ENCODE measurements around the gene AFTPH. TPM values are rescaled to one million over a fixed set of nuclear protein-coding genes. Genes with fewer than 3 reads are reported as not detected.

Gene AFTPH
- total RNA-seq, 1 experiment from 2014 or later: 40.5 TPM

GRCh38 chr2:64550042-64550441, 25.9 kb downstream of the AFTPH start:
- intact Hi-C loops (cut with micrococcal nuclease; ENCODE audit: unreplicated experiment): no loop called here
- H3K79me2 ChIP-seq (ENCODE audit: low read depth): peaks cover 13% of the 10 kb centered on the region

GRCh38 chr2:64551851-64552250, 27.7 kb downstream of the AFTPH start:
- Histone ChIP-seq H4K20me1 (ENCODE audit: insufficient read depth) (peaks cover 4% of the 10 kb centered on the region; the same call in 1 of the 2 replicates), H2AFZ (no peak overlapping the region), H3K4me1 (replicated peaks; ENCODE audit: insufficient read depth) (no peaks in the 10 kb centered on the region), H3K36me3 (ENCODE audit: low read depth) (0 out of 2 replicates have a peak, but pooled peaks cover 11% of the 10 kb centered on the region), H3K4me2 (no peak overlapping the region), H3K4me3 (no peak overlapping the region), H3K9me2 (ENCODE audit: insufficient read depth) (no peaks in the 10 kb centered on the region), H3K79me2 (ENCODE audit: low read depth) (peaks cover 7% of the 10 kb centered on the region; the same call in 1 of the 2 replicates), H3K9me3 (ENCODE audit: insufficient read depth, low read depth) (0 out of 2 replicates have a peak, but pooled peaks cover 3% of the 10 kb centered on the region), H3K27ac (no peak overlapping the region), H3F3A (ENCODE audit: insufficient read depth, low read depth) (no peaks in the 10 kb centered on the region), H3K27me3 (ENCODE audit: insufficient read depth, low read depth) (no peaks in the 10 kb centered on the region)
- ChIA-PET POLR2A (ENCODE audit: unreplicated experiment) (no interaction called here), CTCF (no interaction called here)
- intact Hi-C loops (cut with micrococcal nuclease; ENCODE audit: unreplicated experiment): no loop called here
- no peak for DNase-seq
- no TSS peak for BruUV-seq (replicated peaks)
- TF ChIP-seq EZH2 (IDR thresholded peaks at IDR 0.05; ENCODE audit: low read depth): no peak
- TF ChIP-seq CTCF (conservative IDR thresholded peaks at IDR 0.05): no peak

More at GRCh38 chr2:64550042-64550441, 25.9 kb downstream of the AFTPH start:
- no peaks in the 10 kb centered on the region for H3K27me3 ChIP-seq (ENCODE audit: insufficient read depth, low read depth)
- 0 out of 2 replicates have a peak, but pooled peaks cover 3% of the 10 kb centered on the region for H3K9me3 ChIP-seq (ENCODE audit: insufficient read depth, low read depth)
- no peak overlapping the region for H3K4me3 ChIP-seq
- no peaks in the 10 kb centered on the region for H3F3A ChIP-seq (ENCODE audit: insufficient read depth, low read depth)
- H3K4me2 ChIP-seq: no peak overlapping the region
- BruUV-seq (replicated peaks): no TSS peak
- no peak for DNase-seq
- no peaks in the 10 kb centered on the region for H4K20me1 ChIP-seq (ENCODE audit: insufficient read depth)
- ChIA-PET POLR2A (ENCODE audit: unreplicated experiment) (no interaction called here), CTCF (no interaction called here)
- TF ChIP-seq EZH2 (IDR thresholded peaks at IDR 0.05; ENCODE audit: low read depth): no peak
- no peak for TF ChIP-seq CTCF (conservative IDR thresholded peaks at IDR 0.05)
- H3K27ac ChIP-seq: no peak overlapping the region
- H3K9me2 ChIP-seq (ENCODE audit: insufficient read depth): no peaks in the 10 kb centered on the region
- H3K36me3 ChIP-seq (ENCODE audit: low read depth): 0 out of 2 replicates have a peak, but pooled peaks cover 11% of the 10 kb centered on the region
- H3K4me1 ChIP-seq (replicated peaks; ENCODE audit: insufficient read depth): no peaks in the 10 kb centered on the region
- H2AFZ ChIP-seq: no peak overlapping the region

GRCh38 chr2:64554117-64554516, 30.0 kb downstream of the AFTPH start:
- intact Hi-C loops (cut with micrococcal nuclease; ENCODE audit: unreplicated experiment): no loop called here
- peaks cover 4% of the 10 kb centered on the region; the same call in 1 of the 2 replicates for H4K20me1 ChIP-seq (ENCODE audit: insufficient read depth)
- no peak for DNase-seq
- ChIA-PET POLR2A (ENCODE audit: unreplicated experiment) (no interaction called here), CTCF (interaction anchor here (0.9 kb wide), 1 partner anchor 14 kb away, joined by 3 read pairs; no protein-coding TSS in a partner anchor)
- 0 out of 2 replicates have a peak, but pooled peaks cover 11% of the 10 kb centered on the region for H3K36me3 ChIP-seq (ENCODE audit: low read depth)
- H3K9me3 ChIP-seq (ENCODE audit: insufficient read depth, low read depth): 0 out of 2 replicates have a peak, but pooled peaks cover 3% of the 10 kb centered on the region
- no peaks in the 10 kb centered on the region for H3K4me1 ChIP-seq (replicated peaks; ENCODE audit: insufficient read depth)
- H3K4me3 ChIP-seq: no peak overlapping the region
- H3K9me2 ChIP-seq (ENCODE audit: insufficient read depth): no peaks in the 10 kb centered on the region
- no peak for TF ChIP-seq CTCF (conservative IDR thresholded peaks at IDR 0.05)
- no peak for TF ChIP-seq EZH2 (IDR thresholded peaks at IDR 0.05; ENCODE audit: low read depth)
- H3K4me2 ChIP-seq: no peak overlapping the region
- H2AFZ ChIP-seq: no peak overlapping the region
- no peak overlapping the region for H3K27ac ChIP-seq
- no TSS peak for BruUV-seq (replicated peaks)
- H3F3A ChIP-seq (ENCODE audit: insufficient read depth, low read depth): no peaks in the 10 kb centered on the region
- H3K79me2 ChIP-seq (ENCODE audit: low read depth): peaks cover 4% of the 10 kb centered on the region; the same call in 1 of the 2 replicates
- no peaks in the 10 kb centered on the region for H3K27me3 ChIP-seq (ENCODE audit: insufficient read depth, low read depth)
